DMS 273 (cell line): Measurements from ENCODE around the gene NACC2.
"Not testable (repeated sequence)": the region's sequence is repeated elsewhere in the genome, so short reads cannot be mapped to it uniquely, and the experiment has no call there.

ENCODE experiments used
- DNase-seq: peaks from one replicate; lab custom pipeline; 2025; ENCODE audit not compliant: unreplicated experiment; lab: John Stamatoyannopoulos, UW

The NACC2 gene

GRCh38 chr9:136048560-136049411 is 46.3 kb downstream of the NACC2 start:
- DNase-seq, result no peak

DNA sequence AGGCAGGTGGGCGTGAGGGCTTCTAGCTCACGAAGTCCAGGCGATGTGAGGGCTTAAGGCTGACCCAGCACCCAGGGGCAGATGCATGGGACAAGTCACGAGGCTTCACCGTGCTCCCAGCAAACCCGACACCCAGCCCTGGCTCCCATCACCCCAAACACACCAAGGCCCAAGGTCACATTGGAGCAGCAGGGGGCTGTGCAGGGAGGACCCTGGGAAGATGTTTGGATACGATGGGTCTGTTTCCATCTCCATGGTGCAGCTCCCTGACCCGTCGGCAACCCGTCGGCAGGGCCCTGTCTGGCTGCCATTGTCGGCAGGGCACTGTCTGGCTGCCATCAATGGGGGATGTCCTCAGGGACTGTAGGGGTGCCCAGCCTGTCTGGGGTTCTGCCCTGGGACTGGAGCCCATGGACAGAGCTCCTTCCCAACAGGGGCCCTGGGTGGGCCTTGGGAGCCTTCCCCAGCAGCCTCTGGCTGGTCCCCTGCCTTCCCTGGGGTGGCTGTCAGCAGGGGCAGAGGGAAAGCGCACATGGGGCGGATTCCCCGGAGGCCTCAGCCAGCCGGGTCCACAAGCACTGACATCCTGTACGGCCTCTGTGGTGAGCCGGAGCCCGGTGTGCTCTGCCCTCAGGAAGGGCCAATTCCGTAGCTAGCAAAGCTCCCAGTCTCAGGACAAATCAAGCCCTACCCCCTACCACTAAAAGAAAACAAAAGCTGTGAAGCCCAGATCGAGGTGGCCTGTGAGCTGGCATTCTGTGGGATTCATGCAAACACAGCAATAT is 47.1 kb downstream of the NACC2 start:
- DNase-seq, result no peak

DNA sequence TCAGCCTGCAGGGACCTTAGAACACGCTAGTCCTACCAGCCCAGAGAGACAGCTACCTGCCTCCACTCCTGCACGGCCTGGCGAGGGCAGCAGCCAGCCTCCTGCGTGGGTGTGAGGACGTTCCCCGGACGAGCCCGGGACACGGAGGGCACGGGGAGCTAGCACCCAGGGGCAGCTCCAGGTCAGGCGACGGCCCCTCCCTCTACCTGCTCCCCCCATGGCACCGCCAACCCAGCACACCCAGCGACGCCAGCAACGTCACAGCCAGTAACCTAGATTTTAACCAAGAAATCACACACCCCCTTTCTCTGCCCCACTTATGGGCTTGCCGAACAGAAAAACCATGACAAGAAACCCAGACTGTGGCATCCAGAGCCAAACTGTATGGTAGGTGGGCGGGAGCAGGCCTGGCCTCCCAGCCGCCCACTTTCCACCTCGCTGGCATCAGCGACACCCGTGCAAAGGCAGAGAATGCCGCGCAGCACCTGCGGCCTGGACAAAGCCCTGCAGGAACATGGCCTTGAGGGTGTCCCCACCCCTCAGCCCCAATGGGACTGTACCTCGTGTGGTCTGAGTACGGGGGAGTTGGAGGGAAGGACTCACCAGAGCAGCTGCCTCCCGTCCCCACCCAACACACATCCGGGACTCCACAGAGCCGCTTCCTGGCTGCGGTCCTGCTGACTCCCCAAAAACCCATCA is 47.9 kb downstream of the NACC2 start:
- no peak for DNase-seq

GRCh38 chr9:136046554-136046920 is 48.6 kb downstream of the NACC2 start:
- DNase-seq, result no peak

DNA sequence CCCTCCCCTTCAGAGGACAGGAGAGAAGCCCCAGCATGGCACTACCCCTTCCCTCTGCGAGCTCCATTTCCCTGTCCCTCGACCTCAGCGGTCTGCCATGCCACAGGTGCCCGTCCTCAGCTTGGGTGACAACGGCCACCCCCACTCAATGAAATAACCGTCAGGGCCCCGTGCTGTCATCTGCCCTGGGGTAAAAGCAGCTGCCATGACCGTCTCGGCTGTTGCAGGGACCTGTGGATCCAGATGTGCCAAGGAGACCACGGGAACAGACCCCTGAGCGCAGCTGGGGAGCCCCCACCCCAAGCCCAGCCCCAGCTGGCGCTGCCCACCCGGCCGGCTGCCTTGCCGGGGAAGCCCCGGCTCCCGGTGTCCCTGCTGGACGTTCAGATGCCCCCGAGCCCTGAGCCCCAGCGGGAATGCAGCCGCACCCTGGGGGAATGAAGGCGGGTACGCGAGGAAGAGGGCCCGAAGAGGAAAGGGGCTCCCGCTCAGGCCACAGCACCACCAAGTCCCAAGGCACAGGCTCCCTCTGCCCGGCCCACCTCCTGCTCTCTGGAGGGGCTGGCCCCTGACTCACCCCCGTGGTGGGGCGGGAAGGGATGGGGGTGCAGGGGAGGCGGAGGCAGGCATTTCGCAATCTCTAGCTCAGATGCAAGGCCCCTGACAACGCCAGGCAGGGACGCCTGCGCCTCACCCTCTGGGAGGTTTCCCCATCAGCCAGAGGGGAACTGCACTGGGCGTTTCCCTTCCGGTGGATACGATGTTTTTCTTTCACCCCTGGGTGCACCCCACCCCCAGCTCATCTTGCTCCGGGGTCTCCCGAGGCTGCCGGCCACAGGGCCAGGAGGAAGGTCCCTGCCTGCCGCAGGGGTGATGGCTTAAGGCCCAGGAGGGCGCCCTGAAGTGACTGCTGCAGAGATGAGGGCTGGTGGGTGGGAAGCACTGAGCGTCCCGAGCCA is 49.2 kb downstream of the NACC2 start:
- DNase-seq, result no peak

DNA sequence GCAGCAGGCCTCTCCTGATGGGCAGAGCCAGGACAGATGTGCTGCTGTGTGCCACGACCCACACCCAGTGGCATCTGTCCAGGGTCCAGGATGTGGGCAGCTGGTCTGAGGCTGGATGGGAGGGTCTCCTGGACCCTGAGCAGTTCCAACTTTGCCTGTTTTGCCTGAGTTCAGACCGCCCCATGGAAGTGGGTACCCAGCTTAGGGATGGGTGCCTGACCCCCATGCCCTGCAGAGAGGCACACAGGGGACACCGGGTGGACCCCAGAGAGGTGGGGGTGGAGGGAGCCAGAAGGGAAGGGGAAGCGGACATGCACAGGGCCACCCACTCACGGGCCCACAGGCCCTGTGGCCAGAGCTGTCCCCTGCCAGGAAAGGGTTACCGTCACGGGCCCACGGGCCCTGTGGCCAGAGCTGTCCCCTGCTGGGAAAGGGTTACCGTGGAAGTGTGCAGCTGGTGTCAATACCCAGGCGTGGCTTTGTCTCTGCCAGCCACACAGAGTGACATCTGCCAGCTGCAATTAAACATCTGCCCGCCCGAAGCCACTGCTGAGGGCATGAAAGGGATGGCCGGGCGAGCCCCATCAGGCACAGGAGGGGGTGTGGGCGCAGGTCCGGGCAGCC is 50.0 kb downstream of the NACC2 start:
- peak; percentile 54 for DNase-seq

DNA sequence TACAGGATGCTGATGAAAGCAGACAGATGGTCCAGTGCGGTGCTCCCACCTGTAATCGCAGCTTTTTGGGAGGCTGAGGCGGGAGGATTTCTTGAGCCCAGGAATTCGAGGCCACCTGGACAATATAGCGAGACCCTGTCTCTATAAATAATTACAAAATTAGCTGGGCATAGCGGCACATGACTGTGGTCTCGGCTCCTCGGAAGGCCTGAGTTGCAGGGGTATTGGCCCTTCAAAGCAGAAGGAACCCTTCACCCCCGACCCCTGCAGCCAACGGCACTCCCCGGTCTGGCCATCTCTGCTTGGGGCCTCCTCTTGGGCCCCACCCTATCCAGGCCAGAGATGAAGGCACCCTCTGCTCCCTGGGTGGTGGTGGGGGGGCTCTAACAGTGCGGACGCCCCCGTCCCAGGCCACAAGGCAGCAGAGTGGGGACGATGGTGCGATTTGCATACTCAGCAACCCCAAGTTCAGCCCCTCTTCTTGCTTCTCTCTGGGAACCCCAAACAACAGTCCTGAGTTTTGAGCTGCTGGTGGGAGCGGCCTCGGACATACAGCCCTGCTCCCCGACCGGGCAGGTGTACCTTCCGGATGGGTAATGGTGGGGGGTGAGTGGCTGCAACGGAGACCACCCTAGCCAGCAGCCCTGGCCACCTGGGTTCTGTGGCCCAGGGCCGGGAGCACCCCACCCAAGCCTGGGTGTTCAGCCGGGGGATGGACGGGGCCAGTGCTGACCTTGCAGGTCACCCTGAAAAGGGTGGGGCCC is 50.7 kb downstream of the NACC2 start:
- DNase-seq, result no peak

GRCh38 chr9:136043441-136043991 is 51.6 kb downstream of the NACC2 start:
- DNase-seq, result no peak

DNA sequence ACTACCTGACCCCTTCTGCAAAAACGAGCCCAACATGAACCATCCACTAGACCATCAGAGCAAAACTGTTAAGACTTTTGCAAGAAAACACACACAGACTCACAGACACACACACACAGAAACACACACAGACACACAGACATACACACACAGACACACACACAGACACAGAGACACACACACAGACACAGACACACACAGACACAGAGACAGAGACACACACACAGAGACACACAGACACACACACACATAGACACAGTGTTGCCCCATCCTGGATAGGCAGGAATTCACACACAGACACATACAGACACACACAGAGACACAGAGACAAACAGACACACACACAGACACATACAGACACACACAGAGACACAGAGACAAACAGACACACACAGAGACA is 52.5 kb downstream of the NACC2 start:
- DNase-seq, result no peak

- DNase-seq, result not testable (repeated sequence)
Observed at GRCh38 chr9:136040848-136041247, 54.2 kb downstream of the NACC2 start.

- DNase-seq, result no peak
Observed at GRCh38 chr9:136039488-136039887, 55.6 kb downstream of the NACC2 start.

- no peak for DNase-seq
Observed at GRCh38 chr9:136036848-136037247, 58.2 kb downstream of the NACC2 start.

DNA sequence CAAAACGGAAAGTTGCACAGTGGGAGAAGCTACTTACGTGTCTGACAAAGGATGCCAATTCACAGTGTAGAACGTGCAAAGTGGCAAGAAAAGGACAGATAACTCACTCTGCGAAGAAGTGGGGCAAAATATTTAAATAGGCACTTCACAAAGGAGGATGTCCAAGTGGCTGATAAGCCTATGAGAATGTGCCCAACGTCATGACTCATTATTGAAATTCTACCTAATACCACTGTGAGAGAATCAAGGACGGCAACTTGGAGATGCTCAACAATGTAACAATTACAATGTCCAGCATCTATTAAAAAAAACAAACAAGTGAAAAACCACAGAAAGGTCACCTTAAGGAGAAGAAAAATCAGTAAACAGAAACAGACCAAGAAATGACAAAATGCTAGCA is 59.0 kb downstream of the NACC2 start:
- DNase-seq, result no peak

GRCh38 chr9:136031741-136032730 is 63.1 kb downstream of the NACC2 start:
- no peak for DNase-seq

DNA sequence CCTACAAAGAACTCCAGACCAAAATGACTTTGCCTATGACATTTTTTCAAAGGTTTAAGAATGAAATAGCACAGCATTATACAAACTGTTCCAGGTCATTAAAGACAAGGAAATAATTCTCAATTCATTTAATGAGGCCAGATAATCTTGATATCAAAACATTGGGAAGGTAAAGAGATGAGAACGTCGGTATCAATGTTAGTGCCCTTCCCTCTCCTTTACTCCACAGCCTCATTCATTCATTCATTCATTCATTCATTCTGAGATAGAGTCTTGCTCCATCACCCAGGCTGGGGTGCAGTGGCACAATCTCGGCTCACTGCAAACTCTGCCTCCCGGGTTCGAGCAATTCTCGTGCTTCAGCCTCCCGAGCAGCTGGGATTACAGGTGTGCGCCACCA is 64.0 kb downstream of the NACC2 start:
- no peak for DNase-seq

DNA sequence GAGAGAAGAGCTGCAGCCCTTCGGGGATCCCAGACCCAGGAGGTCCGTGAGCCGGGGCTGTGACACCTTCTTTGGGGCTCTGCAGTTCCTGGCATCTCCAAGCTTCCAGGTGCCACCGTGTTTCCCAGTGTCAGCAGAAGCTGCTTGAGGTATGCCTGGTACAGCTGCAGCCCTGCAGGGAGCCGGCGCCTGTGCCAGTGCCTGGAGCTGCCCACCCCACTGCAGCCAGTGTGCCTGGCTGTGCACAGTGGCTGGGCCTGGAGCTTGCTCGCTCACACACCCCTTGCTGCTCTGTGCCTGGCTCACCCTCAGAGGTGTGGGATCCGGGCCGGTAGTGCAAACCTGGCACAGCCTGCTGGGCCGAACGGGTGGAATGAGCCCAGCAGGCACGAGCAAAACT is 65.5 kb downstream of the NACC2 start:
- no peak for DNase-seq

GRCh38 chr9:136028760-136029470 is 66.2 kb downstream of the NACC2 start:
- DNase-seq, result no peak
